ENCODE data around the gene NXPH3. TPM values are rescaled to one million over a fixed set of nuclear protein-coding genes. Genes with fewer than 3 reads are reported as not detected.

The NXPH3 gene
- total RNA-seq, 3 donors from 2014 or later (not counting 1 experiment from before 2014, with no cell fraction given) = not detected

DNA sequence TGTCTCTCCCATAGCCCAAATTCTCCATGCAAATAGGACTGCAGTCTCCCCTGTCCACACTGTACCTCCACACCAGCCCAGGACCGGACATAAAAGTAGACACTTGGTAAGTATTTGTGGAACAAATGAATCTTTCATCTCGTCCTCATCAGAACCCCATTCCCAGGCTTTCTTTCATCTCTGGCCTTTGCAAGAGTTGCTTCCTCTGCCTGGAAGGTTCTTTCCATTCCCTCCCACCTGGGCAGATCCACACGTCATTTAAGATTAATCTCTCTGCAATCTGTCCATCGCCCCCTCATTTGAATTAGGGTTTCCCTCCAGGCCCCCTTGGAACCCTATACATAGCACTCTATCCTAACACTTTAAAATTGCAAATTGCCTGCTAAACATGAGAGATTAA is 3.9 kb upstream of the NXPH3 start:
- H3K27me3 ChIP-seq (ENCODE audit: control insufficient read depth, insufficient read depth, low read length) = peaks cover 21% of the 10 kb centered on the region
- H3K4me1 Mint-ChIP-seq = peaks cover 0 to 35% of the 10 kb centered on the region in 2 donors
- H3K9me3 ChIP-seq (ENCODE audit: control insufficient read depth, insufficient read depth, low read length) = no peaks in the 10 kb centered on the region
- H3K9me3 Mint-ChIP-seq = no peaks in the 10 kb centered on the region
- peak overlapping the region in 1 of 2 donors; percentile 82 for H3K27ac Mint-ChIP-seq
- peaks cover 40% of the 10 kb centered on the region for H3K4me1 ChIP-seq (ENCODE audit: control insufficient read depth, insufficient read depth, low read length)
- peaks cover 27 to 52% of the 10 kb centered on the region in 2 donors for H3K27me3 Mint-ChIP-seq (ENCODE audit: low read depth in 2 of 2)
- TF ChIP-seq, protein P1, sequence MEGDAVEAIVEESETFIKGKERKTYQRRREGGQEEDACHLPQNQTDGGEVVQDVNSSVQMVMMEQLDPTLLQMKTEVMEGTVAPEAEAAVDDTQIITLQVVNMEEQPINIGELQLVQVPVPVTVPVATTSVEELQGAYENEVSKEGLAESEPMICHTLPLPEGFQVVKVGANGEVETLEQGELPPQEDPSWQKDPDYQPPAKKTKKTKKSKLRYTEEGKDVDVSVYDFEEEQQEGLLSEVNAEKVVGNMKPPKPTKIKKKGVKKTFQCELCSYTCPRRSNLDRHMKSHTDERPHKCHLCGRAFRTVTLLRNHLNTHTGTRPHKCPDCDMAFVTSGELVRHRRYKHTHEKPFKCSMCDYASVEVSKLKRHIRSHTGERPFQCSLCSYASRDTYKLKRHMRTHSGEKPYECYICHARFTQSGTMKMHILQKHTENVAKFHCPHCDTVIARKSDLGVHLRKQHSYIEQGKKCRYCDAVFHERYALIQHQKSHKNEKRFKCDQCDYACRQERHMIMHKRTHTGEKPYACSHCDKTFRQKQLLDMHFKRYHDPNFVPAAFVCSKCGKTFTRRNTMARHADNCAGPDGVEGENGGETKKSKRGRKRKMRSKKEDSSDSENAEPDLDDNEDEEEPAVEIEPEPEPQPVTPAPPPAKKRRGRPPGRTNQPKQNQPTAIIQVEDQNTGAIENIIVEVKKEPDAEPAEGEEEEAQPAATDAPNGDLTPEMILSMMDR (IDR thresholded peaks at IDR 0.05) = no peak
- no peaks in the 10 kb centered on the region for H3K36me3 Mint-ChIP-seq
- 73% methylated on average over 4 of the region's 4 CpGs for WGBS (ENCODE audit: insufficient coverage)
- intact Hi-C loops (cut with micrococcal nuclease) = loop anchor here (2.0 kb wide), 2 partner anchors 217 to 515 kb away; partner anchors contain the start of gene KAT7
- DNase-seq (no peak), ATAC-seq (no peak)
- no peaks in the 10 kb centered on the region for H3K36me3 ChIP-seq (ENCODE audit: control insufficient read depth, insufficient read depth, low read length)
- no peak overlapping the region for H3K4me3 ChIP-seq (ENCODE audit: low read length)
- H3K4me3 Mint-ChIP-seq = peak overlapping the region; percentile 29
- H3K27ac ChIP-seq (ENCODE audit: low read length) = no peak overlapping the region

DNA sequence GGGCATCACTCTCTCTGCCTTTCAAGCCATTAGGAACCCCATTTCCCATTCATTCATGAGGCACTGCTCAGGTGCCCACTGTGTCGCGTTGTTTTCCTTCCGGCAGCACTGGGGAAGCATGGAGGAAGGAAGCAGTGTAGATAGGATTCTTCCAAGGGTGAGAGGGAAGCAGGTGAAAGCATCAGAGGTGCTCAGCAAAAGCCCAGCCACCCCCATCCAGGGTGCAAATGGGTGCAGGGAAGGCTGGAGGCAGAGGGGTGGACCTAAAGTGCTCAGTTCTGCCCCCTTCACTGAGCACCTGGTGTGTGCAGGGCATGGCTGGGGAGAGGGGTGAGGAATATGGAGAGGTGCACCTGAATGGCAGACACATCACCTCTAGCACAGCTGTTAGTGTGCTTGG is 3.4 kb upstream of the NXPH3 start:
- peak overlapping the region; percentile 5 for H3K4me3 Mint-ChIP-seq
- no peak overlapping the region for H3K27ac Mint-ChIP-seq
- Histone ChIP-seq H3K36me3 (ENCODE audit: control insufficient read depth, insufficient read depth, low read length) (no peaks in the 10 kb centered on the region), H3K27me3 (ENCODE audit: control insufficient read depth, insufficient read depth, low read length) (peaks cover 26% of the 10 kb centered on the region), H3K4me3 (ENCODE audit: low read length) (no peak overlapping the region), H3K4me1 (ENCODE audit: control insufficient read depth, insufficient read depth, low read length) (peaks cover 40% of the 10 kb centered on the region), H3K27ac (ENCODE audit: low read length) (no peak overlapping the region), H3K9me3 (ENCODE audit: control insufficient read depth, insufficient read depth, low read length) (no peaks in the 10 kb centered on the region)
- no peaks in the 10 kb centered on the region for H3K36me3 Mint-ChIP-seq
- 97% methylated on average over 3 of the region's 3 CpGs for whole genome bisulfite sequencing (ENCODE audit: insufficient coverage)
- DNase-seq (no peak), ATAC-seq (no peak)
- peaks cover 0 to 35% of the 10 kb centered on the region in 2 donors for H3K4me1 Mint-ChIP-seq
- H3K9me3 Mint-ChIP-seq = no peaks in the 10 kb centered on the region
- H3K27me3 Mint-ChIP-seq (ENCODE audit: low read depth in 2 of 2) = peaks cover 27 to 55% of the 10 kb centered on the region in 2 donors
- intact Hi-C loops (cut with micrococcal nuclease) = loop anchor here (2.0 kb wide), 1 partner anchor 515 kb away; no protein-coding TSS in a partner anchor
- TF ChIP-seq, protein P1 (IDR thresholded peaks at IDR 0.05) = no peak

- H3K27me3 Mint-ChIP-seq (ENCODE audit: low read depth in 2 of 2) = peaks cover 32 to 56% of the 10 kb centered on the region in 2 donors
- no peaks in the 10 kb centered on the region for H3K9me3 Mint-ChIP-seq
These were observed 2.8 kb upstream of the NXPH3 start for GRCh38 chr17:49572806-49573420.

More at GRCh38 chr17:49572806-49573420, 2.8 kb upstream of the NXPH3 start:
- no peak overlapping the region for H3K27ac ChIP-seq (ENCODE audit: low read length)
- 82% methylated on average over 6 of the region's 6 CpGs for WGBS (ENCODE audit: insufficient coverage)
- peaks cover 32% of the 10 kb centered on the region for H3K27me3 ChIP-seq (ENCODE audit: control insufficient read depth, insufficient read depth, low read length)
- H3K4me3 Mint-ChIP-seq = no peak overlapping the region
- no peak for DNase-seq
- H3K4me1 Mint-ChIP-seq = peaks cover 0 to 31% of the 10 kb centered on the region in 2 donors
- H3K27ac Mint-ChIP-seq = no peak overlapping the region
- no peak overlapping the region for H3K4me3 ChIP-seq (ENCODE audit: low read length)
- no peaks in the 10 kb centered on the region for H3K36me3 Mint-ChIP-seq
- TF ChIP-seq, protein P1 (IDR thresholded peaks at IDR 0.05) = no peak
- intact Hi-C loops (cut with micrococcal nuclease) = loop anchor here (2.0 kb wide), 1 partner anchor 514 kb away; no protein-coding TSS in a partner anchor
- no peaks in the 10 kb centered on the region for H3K36me3 ChIP-seq (ENCODE audit: control insufficient read depth, insufficient read depth, low read length)
- H3K4me1 ChIP-seq (ENCODE audit: control insufficient read depth, insufficient read depth, low read length) = peaks cover 39% of the 10 kb centered on the region
- H3K9me3 ChIP-seq (ENCODE audit: control insufficient read depth, insufficient read depth, low read length) = no peaks in the 10 kb centered on the region
- no peak for ATAC-seq
